ENCODE measurements around the gene EDAR.
A peak's percentile ranks its signal among the peaks of the same experiment; 100 is the strongest.

Gene EDAR

GRCh38 chr2:108982259-108982679 lies 6.8 kb downstream of the EDAR start:
- no peak for TF ChIP-seq CTCF (conservative IDR thresholded peaks at IDR 0.05; ENCODE audit: low read depth)
- DNase-seq (ENCODE audit: low spot score), result no peak
- no peak overlapping the region for H3K27ac ChIP-seq
- POLR2A ChIA-PET (ENCODE audit: low non-redundant PET), result no interaction called here
- CTCF ChIA-PET, result no interaction called here

GRCh38 chr2:108981846-108982245 lies 7.2 kb downstream of the EDAR start:
- H3K27ac ChIP-seq, result no peak overlapping the region
- no peak for DNase-seq (ENCODE audit: low spot score)
- ChIA-PET POLR2A (ENCODE audit: low non-redundant PET) (no interaction called here), CTCF (no interaction called here)
- TF ChIP-seq CTCF (conservative IDR thresholded peaks at IDR 0.05; ENCODE audit: low read depth), result no peak

GRCh38 chr2:108980076-108980475 lies 8.9 kb downstream of the EDAR start:
- DNase-seq (ENCODE audit: low spot score), result no peak
- POLR2A ChIA-PET (ENCODE audit: low non-redundant PET), result no interaction called here

GRCh38 chr2:108979461-108979860 lies 9.6 kb downstream of the EDAR start:
- TF ChIP-seq CTCF (conservative IDR thresholded peaks at IDR 0.05; ENCODE audit: low read depth), result no peak
- DNase-seq (ENCODE audit: low spot score), result no peak
- ChIA-PET CTCF (interaction anchor here (0.6 to 0.7 kb wide), 2 partner anchors 10 kb away, joined by 3 read pairs; no protein-coding TSS in a partner anchor), POLR2A (ENCODE audit: low non-redundant PET) (no interaction called here)
- no peak overlapping the region for H3K27ac ChIP-seq

More at GRCh38 chr2:108980076-108980475, 8.9 kb downstream of the EDAR start:
- no peak for TF ChIP-seq CTCF (conservative IDR thresholded peaks at IDR 0.05; ENCODE audit: low read depth)
- no peak overlapping the region for H3K27ac ChIP-seq
- CTCF ChIA-PET, result interaction anchor here (0.6 to 0.7 kb wide), 2 partner anchors 9 to 11 kb away, joined by 3 read pairs; no protein-coding TSS in a partner anchor

GRCh38 chr2:108978709-108979111 lies 10.3 kb downstream of the EDAR start:
- no peak overlapping the region for H3K27ac ChIP-seq
- ChIA-PET CTCF (interaction anchor here (1.0 kb wide), 1 partner anchor 11 kb away, joined by 3 read pairs; no protein-coding TSS in a partner anchor), POLR2A (ENCODE audit: low non-redundant PET) (no interaction called here)
- no peak for DNase-seq (ENCODE audit: low spot score)
- no peak for TF ChIP-seq CTCF (conservative IDR thresholded peaks at IDR 0.05; ENCODE audit: low read depth)

GRCh38 chr2:108975613-108976435 lies 13.2 kb downstream of the EDAR start:
- TF ChIP-seq CTCF (conservative IDR thresholded peaks at IDR 0.05; ENCODE audit: low read depth), result no peak
- no peak for DNase-seq (ENCODE audit: low spot score)
- ChIA-PET POLR2A (ENCODE audit: low non-redundant PET) (no interaction called here), CTCF (interaction anchor here (1.1 kb wide), 1 partner anchor 13 kb away, joined by 4 read pairs; no protein-coding TSS in a partner anchor)
- H3K27ac ChIP-seq, result peak overlapping the region; percentile 63
